Aorta (tissue), 5 donors: ENCODE data around the gene EPHX1. TPM values are rescaled to one million over a fixed set of nuclear protein-coding genes. Genes with fewer than 3 reads are reported as not detected.

Experiments
- ATAC-seq: fragments of 200-7000 bp; cut with Tn5 transposase; one replicate; pipeline ENCODE4 v1.9.1; 2022; ENCODE audit warnings: moderate library complexity; ENCODE audit not compliant: low FRiP score
- DNase-seq, 2 donors: peaks; one replicate each; pipeline ENCODE4 v3.0.0-alpha.2; 2020
- H3K27ac ChIP-seq, 2 donors: one replicate each; pipeline ENCODE4 v1.5.1; 2013; ENCODE audit warnings: low read length in 2 of 2, mild to moderate bottlenecking in 2 of 2, moderate library complexity in 2 of 2, control low read depth in 1 of 2, inconsistent platforms in 1 of 2, low read depth in 1 of 2
- H3K27me3 ChIP-seq, 2 donors: one replicate each; pipeline ENCODE4 v1.6.1; 2013; ENCODE audit warnings: control low read depth in 1 of 2, low read length in 1 of 2, mild to moderate bottlenecking in 1 of 2, moderate library complexity in 1 of 2; ENCODE audit not compliant: insufficient read depth in 2 of 2, control insufficient read depth in 1 of 2
- H3K36me3 ChIP-seq, 2 donors: one replicate each; pipeline ENCODE4 v1.6.1; 2013; ENCODE audit warnings: control low read depth in 1 of 2, low read length in 1 of 2, mild to moderate bottlenecking in 1 of 2; ENCODE audit not compliant: insufficient read depth in 2 of 2, control insufficient read depth in 1 of 2
- H3K4me1 ChIP-seq, 2 donors: one replicate each; pipeline ENCODE4 v1.6.1; 2013; ENCODE audit warnings: low read length in 2 of 2, control low read depth in 1 of 2, mild to moderate bottlenecking in 1 of 2, moderate library complexity in 1 of 2; ENCODE audit not compliant: insufficient read depth in 2 of 2, control insufficient read depth in 1 of 2
- H3K4me3 ChIP-seq, 2 donors: one replicate each; pipeline ENCODE4 v1.5.1; 2013; ENCODE audit warnings: low read length in 2 of 2, control low read depth in 1 of 2, mild to moderate bottlenecking in 1 of 2
- H3K9me3 ChIP-seq: one replicate; pipeline ENCODE4 v1.6.1; 2013; ENCODE audit warnings: mild to moderate bottlenecking, low read length; ENCODE audit not compliant: control insufficient read depth
- WGBS, 2 donors: extraction: QIAGEN DNeasy Blood & Tissue Kit; methylation state at CpG; one replicate each; pipeline ENCODE4 v1.1.7; 2013; 5-methylcytosine and 5-hydroxymethylcytosine counted together
- intact Hi-C, 2 donors: fragments of 100-400 bp; cut with DNase I; formaldehyde crosslinking; loops; one replicate each; pipeline versions ENCODE4 v1.14.2 to v1.15.0; 2022
- polyA plus RNA-seq, 2 donors: library from polyadenylated mRNA; stranded (reverse); fragments of 200-250 nt; gene quantifications; one replicate each; pipeline ENCODE4 v1.2.3, GENCODE V29; 2013
- total RNA-seq, 2 donors: library from RNA; stranded (reverse); fragmentation: NEBNext Ultra II Directional; extraction: Animal tissue kit (Norgen Biotek cat#: 25700); gene quantifications; one replicate each; pipeline ENCODE4 v1.2.1, GENCODE V29; 2021
- donor health status: healthy with polysubstance abuse.
- donor health status: Bipolar disorder and iron deficiency.
- donor health status: DM: no; HTN: no; CAD: no.
- donor health status: DM: no; HTN: no; CAD: no.
- donor health status: DM: yes; HTN: yes; CAD: no.

EPHX1 gene
- total and polyA plus RNA-seq, 4 donors = 20.0 to 153 (median 61.9) TPM

DNA sequence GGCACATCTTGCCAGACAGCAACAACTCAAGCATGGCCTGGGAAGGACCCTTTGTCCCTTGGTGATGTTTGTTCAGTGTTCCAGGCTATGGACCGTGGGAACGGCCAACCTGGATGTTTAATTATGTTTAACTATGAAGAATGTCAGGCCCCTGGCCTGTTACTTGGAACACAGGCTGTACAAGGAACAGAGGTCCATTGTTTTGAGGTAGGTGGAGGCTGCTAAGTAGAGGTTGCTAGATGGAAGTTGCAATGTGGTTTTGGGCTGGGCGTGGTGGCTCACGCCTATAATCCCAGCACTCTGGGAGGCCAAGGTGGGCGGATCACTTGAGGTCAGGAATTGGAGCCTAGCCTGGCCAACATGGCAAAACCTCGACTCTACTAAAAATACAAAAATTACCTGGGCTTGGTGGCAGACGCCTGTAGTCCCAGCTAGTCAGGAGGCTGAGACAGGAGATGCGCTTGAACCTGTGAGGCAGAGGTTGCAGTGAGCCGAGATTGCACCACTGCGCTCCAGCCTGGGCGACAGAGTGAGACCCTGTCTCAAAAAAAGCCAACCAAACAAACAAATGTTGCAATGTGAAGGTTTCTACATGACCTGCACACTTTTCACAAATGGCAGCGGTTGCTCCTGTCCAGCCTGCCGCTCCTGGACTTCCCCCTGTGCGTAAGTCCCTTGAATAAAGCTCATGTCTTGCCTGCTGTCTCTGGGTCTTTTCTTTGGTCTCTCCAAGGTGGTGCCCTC, 81.5 kb downstream of the EPHX1 start:
- 93 to 94% methylated on average over 14 of the region's 14 CpGs for WGBS, 2 donors
- Histone ChIP-seq H3K4me1 (no peaks in the 10 kb centered on the region), H3K36me3 (no peaks in the 10 kb centered on the region), H3K27me3 (no peaks in the 10 kb centered on the region), H3K4me3 (no peak overlapping the region), H3K9me3 (no peaks in the 10 kb centered on the region), H3K27ac (no peak overlapping the region)
- intact Hi-C loops = no loop called here
- no peak for ATAC-seq
- DNase-seq = peak in 1 of 2 donors; percentile 39

DNA sequence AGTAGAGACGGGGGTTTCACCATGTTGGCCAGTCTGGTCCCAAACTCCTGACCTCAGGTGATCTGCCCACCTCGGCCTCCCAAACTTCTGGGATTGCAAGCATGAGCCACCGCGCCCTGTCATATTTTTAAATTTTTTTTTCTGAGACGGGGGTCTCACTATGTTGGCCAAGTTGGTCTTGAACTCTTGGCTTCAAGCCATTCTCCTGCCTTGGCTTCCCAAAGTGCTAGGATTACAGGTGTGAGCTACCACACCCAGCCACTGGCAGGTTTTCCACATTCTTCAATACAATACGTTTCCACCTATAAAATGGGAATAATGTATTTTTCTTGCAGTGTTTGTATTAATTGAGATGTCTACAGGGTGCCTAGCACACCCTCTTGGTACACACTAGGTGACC, 82.4 kb downstream of the EPHX1 start:
- Histone ChIP-seq H3K4me3 (no peak overlapping the region), H3K27ac (no peak overlapping the region), H3K27me3 (no peaks in the 10 kb centered on the region), H3K4me1 (no peaks in the 10 kb centered on the region), H3K36me3 (no peaks in the 10 kb centered on the region), H3K9me3 (no peaks in the 10 kb centered on the region)
- DNase-seq = no peak
- ATAC-seq = no peak
- intact Hi-C loops = no loop called here
- WGBS, 2 donors = 87 to 93% methylated on average over 6 of the region's 6 CpGs

Other genes starting within 250 kb of the EPHX1 start
- 100 to 1,000 TPM; 148 to 415 TPM for gene ENAH, start 157.0 kb upstream of the EPHX1 start, total RNA-seq
- gene ENAH, start 157.0 kb upstream of the EPHX1 start, polyA plus RNA-seq = 10 to 100 TPM; 47.3 to 82.1 TPM
- gene SRP9, start 32.3 kb upstream of the EPHX1 start, total RNA-seq = 100 to 1,000 TPM; 128 to 140 TPM
- 100 to 1,000 TPM; 180 to 390 TPM for gene SRP9, start 32.3 kb upstream of the EPHX1 start, polyA plus RNA-seq
- 100 to 1,000 TPM in 1 of 2 donors, 10 to 100 TPM in 1; 89.3 to 118 TPM for gene TMEM63A, start 72.3 kb downstream of the EPHX1 start, total RNA-seq
- 10 to 100 TPM in 1 of 2 donors, 1 to 10 TPM in 1; 7.6 to 73.5 TPM for gene TMEM63A, start 72.3 kb downstream of the EPHX1 start, polyA plus RNA-seq
- under 1 TPM; 0.39 to 0.63 TPM for gene LEFTY1, start 79.0 kb downstream of the EPHX1 start, total RNA-seq
- gene LEFTY1, start 79.0 kb downstream of the EPHX1 start, polyA plus RNA-seq = under 1 TPM; 0.25 to 0.51 TPM
- 10 to 100 TPM; 43.9 to 47.8 TPM for gene PYCR2, start 114.1 kb downstream of the EPHX1 start, total RNA-seq
- 10 to 100 TPM; 27.0 to 63.6 TPM for gene PYCR2, start 114.1 kb downstream of the EPHX1 start, polyA plus RNA-seq
- gene LEFTY2, start 131.1 kb downstream of the EPHX1 start, total RNA-seq = 1 to 10 TPM; 4.6 to 5.1 TPM
- 1 to 10 TPM; 5.0 to 6.0 TPM for gene LEFTY2, start 131.1 kb downstream of the EPHX1 start, polyA plus RNA-seq
- gene SDE2, start 189.2 kb downstream of the EPHX1 start, total RNA-seq = 10 to 100 TPM; 15.7 to 18.3 TPM
- 1 to 10 TPM; 4.9 to 8.3 TPM for gene SDE2, start 189.2 kb downstream of the EPHX1 start, polyA plus RNA-seq